Measurements from ENCODE around the gene PRR7.

DNA sequence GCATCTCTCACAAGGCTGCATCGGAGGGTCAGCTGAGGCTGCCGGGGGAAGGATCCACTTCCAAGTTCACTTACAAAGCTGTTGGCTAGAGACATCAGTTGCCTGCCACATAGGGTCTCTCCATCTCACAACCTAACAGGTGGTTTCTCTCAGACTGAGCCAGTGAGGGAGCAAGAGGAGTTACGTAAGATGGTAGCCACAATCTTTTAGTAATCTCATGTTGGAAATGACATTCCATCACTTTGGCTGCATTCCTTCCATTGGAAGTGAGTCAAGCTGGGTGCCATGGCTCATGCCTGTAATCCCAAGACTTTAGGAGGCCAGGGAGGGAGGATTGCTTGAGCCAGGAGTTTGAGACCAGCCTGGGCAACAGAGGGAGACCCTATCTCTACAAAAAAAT lies 27.6 kb upstream of the PRR7 start:
- TF ChIP-seq, protein P1, sequence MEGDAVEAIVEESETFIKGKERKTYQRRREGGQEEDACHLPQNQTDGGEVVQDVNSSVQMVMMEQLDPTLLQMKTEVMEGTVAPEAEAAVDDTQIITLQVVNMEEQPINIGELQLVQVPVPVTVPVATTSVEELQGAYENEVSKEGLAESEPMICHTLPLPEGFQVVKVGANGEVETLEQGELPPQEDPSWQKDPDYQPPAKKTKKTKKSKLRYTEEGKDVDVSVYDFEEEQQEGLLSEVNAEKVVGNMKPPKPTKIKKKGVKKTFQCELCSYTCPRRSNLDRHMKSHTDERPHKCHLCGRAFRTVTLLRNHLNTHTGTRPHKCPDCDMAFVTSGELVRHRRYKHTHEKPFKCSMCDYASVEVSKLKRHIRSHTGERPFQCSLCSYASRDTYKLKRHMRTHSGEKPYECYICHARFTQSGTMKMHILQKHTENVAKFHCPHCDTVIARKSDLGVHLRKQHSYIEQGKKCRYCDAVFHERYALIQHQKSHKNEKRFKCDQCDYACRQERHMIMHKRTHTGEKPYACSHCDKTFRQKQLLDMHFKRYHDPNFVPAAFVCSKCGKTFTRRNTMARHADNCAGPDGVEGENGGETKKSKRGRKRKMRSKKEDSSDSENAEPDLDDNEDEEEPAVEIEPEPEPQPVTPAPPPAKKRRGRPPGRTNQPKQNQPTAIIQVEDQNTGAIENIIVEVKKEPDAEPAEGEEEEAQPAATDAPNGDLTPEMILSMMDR (IDR thresholded peaks at IDR 0.05) = no peak
- TF ChIP-seq POLR2A (IDR thresholded peaks at IDR 0.05) = no peak

All from thyroid gland (tissue), 4 donors.